ENCODE measurements around the gene F7. TPM values are rescaled to one million over a fixed set of nuclear protein-coding genes. Genes with fewer than 3 reads are reported as not detected.

F7 gene
- total RNA-seq, 1 experiment from 2014 or later: 52.4 TPM

GRCh38 chr13:113092776-113093579, 12.6 kb upstream of the F7 start:
- no peaks in the 10 kb centered on the region for H3K4me1 ChIP-seq
- CTCF ChIA-PET: no interaction called here
- DNase-seq: no peak
- Mint-ChIP-seq H3K9me3 (ENCODE audit: unreplicated experiment) (no peaks in the 10 kb centered on the region), H3K27me3 (ENCODE audit: insufficient read depth, unreplicated experiment) (no peaks in the 10 kb centered on the region), H3K36me3 (ENCODE audit: insufficient read depth, unreplicated experiment) (no peaks in the 10 kb centered on the region), H3K4me1 (ENCODE audit: low read depth, unreplicated experiment) (no peaks in the 10 kb centered on the region), H3K27ac (ENCODE audit: unreplicated experiment) (no peak overlapping the region), H3K4me3 (ENCODE audit: unreplicated experiment) (no peak overlapping the region)
- intact Hi-C loops (cut with micrococcal nuclease; ENCODE audit: unreplicated experiment): no loop called here
- POLR2A ChIA-PET: no interaction called here
- H3K9me3 ChIP-seq: no peaks in the 10 kb centered on the region
- no peaks in the 10 kb centered on the region for H3K36me3 ChIP-seq (ENCODE audit: control insufficient read depth, insufficient read depth, low read length)
- no TSS peak for BruUV-seq (replicated peaks)
- H3K4me3 ChIP-seq (ENCODE audit: low read depth, low read length): no peak overlapping the region
- H3K27me3 ChIP-seq (replicated peaks; ENCODE audit: control insufficient read depth, insufficient read depth, low read length): no peaks in the 10 kb centered on the region
- no peak for TF ChIP-seq CTCF (IDR thresholded peaks at IDR 0.05; ENCODE audit: insufficient read depth in 1 of 2, low read depth in 1 of 2, low read length in 1 of 2, severe bottlenecking in 1 of 2, unreplicated experiment in 1 of 2)

- H3K4me1 Mint-ChIP-seq (ENCODE audit: low read depth, unreplicated experiment): no peaks in the 10 kb centered on the region
- H3K27me3 Mint-ChIP-seq (ENCODE audit: insufficient read depth, unreplicated experiment): no peaks in the 10 kb centered on the region
- no peak for TF ChIP-seq CTCF (IDR thresholded peaks at IDR 0.05; ENCODE audit: insufficient read depth in 1 of 2, low read depth in 1 of 2, low read length in 1 of 2, severe bottlenecking in 1 of 2, unreplicated experiment in 1 of 2)
- no peaks in the 10 kb centered on the region for H3K4me1 ChIP-seq
- H3K4me3 Mint-ChIP-seq (ENCODE audit: unreplicated experiment): no peak overlapping the region
- no TSS peak for BruUV-seq (replicated peaks)
- ChIA-PET CTCF (no interaction called here), POLR2A (no interaction called here)
- intact Hi-C loops (cut with micrococcal nuclease; ENCODE audit: unreplicated experiment): no loop called here
- no peaks in the 10 kb centered on the region for H3K36me3 ChIP-seq (ENCODE audit: control insufficient read depth, insufficient read depth, low read length)
- no peak overlapping the region for H3K4me3 ChIP-seq (ENCODE audit: low read depth, low read length)
- DNase-seq: no peak
- no peaks in the 10 kb centered on the region for H3K27me3 ChIP-seq (replicated peaks; ENCODE audit: control insufficient read depth, insufficient read depth, low read length)
- H3K36me3 Mint-ChIP-seq (ENCODE audit: insufficient read depth, unreplicated experiment): no peaks in the 10 kb centered on the region
- no peaks in the 10 kb centered on the region for H3K9me3 ChIP-seq
- peak overlapping the region; percentile 49 for H3K27ac Mint-ChIP-seq (ENCODE audit: unreplicated experiment)
- H3K9me3 Mint-ChIP-seq (ENCODE audit: unreplicated experiment): no peaks in the 10 kb centered on the region
These were observed 11.8 kb upstream of the F7 start for GRCh38 chr13:113093580-113094409.

GRCh38 chr13:113094410-113094800, 11.2 kb upstream of the F7 start:
- no peak overlapping the region for H3K4me3 ChIP-seq (ENCODE audit: low read depth, low read length)
- no peaks in the 10 kb centered on the region for H3K4me1 ChIP-seq
- DNase-seq: no peak
- no peak for TF ChIP-seq CTCF (IDR thresholded peaks at IDR 0.05; ENCODE audit: insufficient read depth in 1 of 2, low read depth in 1 of 2, low read length in 1 of 2, severe bottlenecking in 1 of 2, unreplicated experiment in 1 of 2)
- Mint-ChIP-seq H3K27ac (ENCODE audit: unreplicated experiment) (peak overlapping the region; percentile 49), H3K4me3 (ENCODE audit: unreplicated experiment) (no peak overlapping the region), H3K36me3 (ENCODE audit: insufficient read depth, unreplicated experiment) (no peaks in the 10 kb centered on the region), H3K4me1 (ENCODE audit: low read depth, unreplicated experiment) (no peaks in the 10 kb centered on the region), H3K27me3 (ENCODE audit: insufficient read depth, unreplicated experiment) (no peaks in the 10 kb centered on the region), H3K9me3 (ENCODE audit: unreplicated experiment) (no peaks in the 10 kb centered on the region)
- no TSS peak for BruUV-seq (replicated peaks)
- no peaks in the 10 kb centered on the region for H3K27me3 ChIP-seq (replicated peaks; ENCODE audit: control insufficient read depth, insufficient read depth, low read length)
- ChIA-PET CTCF (no interaction called here), POLR2A (no interaction called here)
- intact Hi-C loops (cut with micrococcal nuclease; ENCODE audit: unreplicated experiment): no loop called here
- H3K9me3 ChIP-seq: no peaks in the 10 kb centered on the region
- H3K36me3 ChIP-seq (ENCODE audit: control insufficient read depth, insufficient read depth, low read length): no peaks in the 10 kb centered on the region

Data from Caco-2 (cell line).